Tongue (tissue), 2 donors: ENCODE measurements around the gene RAP1GAP. TPM values are rescaled to one million over a fixed set of nuclear protein-coding genes. Genes with fewer than 3 reads are reported as not detected.
A peak's percentile ranks its signal among the peaks of the same experiment; 100 is the strongest.

Experiments
- DNase-seq: peaks from one replicate; pipeline ENCODE4 v3.0.0-alpha.2; 2015
- total RNA-seq: library from RNA; depleted of rRNA; stranded (reverse); fragments of >200 nt; gene quantifications from one replicate; pipeline ENCODE4 v1.2.3, GENCODE V29; 2014

The RAP1GAP gene
- total RNA-seq, 1 donor from 2014 or later = 2.7 TPM

GRCh38 chr1:21590934-21591333 is 78.2 kb downstream of the RAP1GAP start:
- DNase-seq = no peak

GRCh38 chr1:21590126-21590880 is 78.9 kb downstream of the RAP1GAP start:
- DNase-seq = peak; percentile 43

- DNase-seq = no peak
These were observed 79.5 kb downstream of the RAP1GAP start for GRCh38 chr1:21589618-21590017.

- no peak for DNase-seq
These were observed 81.6 kb downstream of the RAP1GAP start for GRCh38 chr1:21587602-21587953.

DNA sequence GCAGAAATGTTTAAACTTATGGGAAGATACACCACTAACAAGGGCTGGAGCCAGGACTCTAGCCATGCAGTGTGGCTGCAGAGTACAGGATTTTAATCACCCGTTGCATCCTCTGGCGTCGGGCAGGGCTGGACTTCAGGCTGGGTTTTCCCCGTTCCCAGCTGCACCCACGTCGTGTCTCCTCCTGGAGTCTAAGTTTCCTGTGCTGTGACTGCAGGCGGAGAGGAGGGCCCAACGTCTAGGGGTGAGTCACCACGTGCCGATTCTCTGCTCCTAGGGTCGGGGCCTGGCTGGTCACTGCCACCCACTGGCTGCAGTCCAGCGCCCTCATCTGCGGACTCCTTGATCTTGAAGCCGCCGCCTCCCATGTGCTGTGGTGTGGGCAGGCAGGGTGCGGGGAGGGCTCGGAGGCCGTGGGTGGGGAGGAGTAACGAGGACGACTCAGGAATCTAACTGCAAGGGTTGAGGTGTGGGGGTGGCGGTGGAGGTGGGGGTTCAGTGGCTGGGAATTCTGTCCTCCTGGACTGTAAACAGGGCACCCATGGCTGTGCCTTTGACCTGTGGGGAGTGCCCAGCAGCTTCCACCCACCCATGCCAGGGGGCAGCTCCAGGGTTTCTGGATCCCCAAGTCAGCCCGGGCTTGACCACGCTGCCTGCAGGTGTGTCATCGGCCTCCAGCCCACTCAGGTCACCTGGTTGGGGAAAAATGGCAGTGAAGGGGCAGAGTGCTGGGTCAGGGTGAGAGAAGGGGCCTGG is 82.1 kb downstream of the RAP1GAP start:
- DNase-seq = peak; percentile 38

GRCh38 chr1:21586222-21586621 is 82.9 kb downstream of the RAP1GAP start:
- peak; percentile 28 for DNase-seq

GRCh38 chr1:21585037-21585436 is 84.1 kb downstream of the RAP1GAP start:
- no peak for DNase-seq

DNA sequence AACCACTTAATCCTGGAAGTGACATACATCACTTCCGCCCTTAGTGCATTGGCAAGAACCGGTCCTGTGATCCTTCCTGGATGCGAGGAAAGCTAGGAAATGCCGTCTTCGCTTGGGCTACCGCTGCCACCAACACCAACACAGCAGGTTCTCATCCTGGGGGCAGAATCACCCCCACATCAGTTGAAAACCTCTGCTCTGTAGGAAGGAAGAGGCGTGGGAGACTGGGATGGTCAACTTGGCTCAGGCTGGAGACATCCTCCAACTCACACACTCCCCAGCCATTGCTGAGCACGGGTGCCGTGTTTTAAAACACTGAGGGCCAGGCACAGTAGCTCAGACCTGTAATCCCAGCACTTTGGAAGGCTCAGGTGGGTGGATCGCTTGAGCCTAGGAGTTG is 85.1 kb downstream of the RAP1GAP start:
- no peak for DNase-seq

DNA sequence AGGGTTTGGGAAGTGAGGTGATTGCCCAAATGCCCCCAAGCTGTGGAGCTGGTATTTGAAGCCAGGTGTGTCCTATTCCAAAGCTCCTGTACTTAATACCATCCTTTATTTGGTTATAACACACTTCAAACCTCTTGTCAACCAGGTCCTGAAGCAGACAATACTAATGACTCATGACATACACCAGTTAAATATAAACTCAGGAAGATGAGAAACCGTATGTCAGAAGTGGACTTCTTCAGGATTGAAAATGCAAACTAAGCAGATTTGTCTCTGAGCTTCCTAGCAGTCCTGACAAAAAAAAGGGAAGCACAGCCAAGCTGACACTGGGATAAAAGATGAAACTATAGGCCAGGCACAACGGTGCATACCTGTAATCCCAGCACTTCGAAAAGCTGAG is 89.4 kb downstream of the RAP1GAP start:
- no peak for DNase-seq

DNA sequence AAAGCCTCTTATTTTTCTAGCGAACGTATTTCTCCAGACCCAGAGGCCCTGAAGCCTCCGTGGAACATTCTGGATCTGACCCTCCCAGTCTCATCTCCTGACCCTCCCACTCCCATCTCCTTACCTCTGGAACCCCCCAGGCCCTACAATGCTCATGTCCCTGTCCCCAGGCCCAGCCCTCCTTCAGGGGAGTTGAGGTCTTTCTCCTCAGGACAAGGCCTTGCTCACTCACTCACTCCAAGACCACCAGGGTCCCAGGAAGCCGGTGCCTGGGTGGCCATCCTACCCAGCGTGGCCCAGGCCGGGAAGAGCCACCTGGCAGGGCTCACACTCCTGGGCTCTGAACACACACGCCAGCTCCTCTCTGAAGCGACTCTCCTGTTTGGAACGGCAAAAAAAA is 91.2 kb downstream of the RAP1GAP start:
- no peak for DNase-seq

DNA sequence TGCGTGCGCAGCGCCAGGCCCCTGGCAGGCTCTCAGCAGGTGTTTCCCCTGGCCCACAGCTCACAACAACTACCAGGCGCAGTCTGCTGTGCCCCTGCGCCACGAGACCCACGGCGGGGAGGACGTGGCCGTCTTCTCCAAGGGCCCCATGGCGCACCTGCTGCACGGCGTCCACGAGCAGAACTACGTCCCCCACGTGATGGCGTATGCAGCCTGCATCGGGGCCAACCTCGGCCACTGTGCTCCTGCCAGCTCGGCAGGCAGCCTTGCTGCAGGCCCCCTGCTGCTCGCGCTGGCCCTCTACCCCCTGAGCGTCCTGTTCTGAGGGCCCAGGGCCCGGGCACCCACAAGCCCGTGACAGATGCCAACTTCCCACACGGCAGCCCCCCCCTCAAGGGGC is 91.8 kb downstream of the RAP1GAP start:
- DNase-seq = no peak

- DNase-seq = no peak
These were observed 92.4 kb downstream of the RAP1GAP start for GRCh38 chr1:21576798-21577187.

DNA sequence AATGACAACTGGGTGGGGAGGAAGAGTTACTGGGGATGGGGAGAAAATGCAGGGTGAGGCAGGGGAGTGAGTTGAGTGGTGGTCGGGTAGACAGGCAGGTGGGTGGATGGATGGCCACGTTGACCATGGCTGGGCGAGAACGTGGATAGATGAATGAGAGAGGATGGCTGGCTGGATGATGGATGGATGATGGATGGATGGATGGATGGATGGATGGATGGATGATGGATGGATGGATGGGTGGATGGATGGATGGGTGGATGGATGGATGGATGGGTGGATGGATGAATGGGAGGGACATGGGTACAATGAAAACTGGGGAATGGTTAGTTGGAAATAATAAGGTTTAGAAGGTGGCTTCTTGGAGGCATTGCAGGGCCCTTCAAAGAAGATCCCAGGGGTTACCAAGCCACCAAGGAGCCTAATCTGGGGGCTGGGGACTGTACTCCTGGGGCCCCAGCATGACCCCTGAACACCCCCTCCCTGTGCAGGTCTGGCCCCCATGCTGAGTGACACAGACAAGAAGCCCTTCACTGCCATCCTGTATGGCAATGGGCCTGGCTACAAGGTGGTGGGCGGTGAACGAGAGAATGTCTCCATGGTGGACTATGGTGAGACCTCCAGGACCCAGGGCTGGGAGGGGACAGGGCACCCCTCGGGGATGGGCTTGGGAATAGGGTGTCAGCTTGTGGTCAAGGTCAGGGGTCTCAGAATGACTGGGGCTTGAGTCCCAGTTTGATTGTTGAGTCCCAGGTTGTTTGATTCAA is 92.9 kb downstream of the RAP1GAP start:
- DNase-seq = no peak

- DNase-seq = no peak
These were observed 93.7 kb downstream of the RAP1GAP start for GRCh38 chr1:21575351-21575942.

DNA sequence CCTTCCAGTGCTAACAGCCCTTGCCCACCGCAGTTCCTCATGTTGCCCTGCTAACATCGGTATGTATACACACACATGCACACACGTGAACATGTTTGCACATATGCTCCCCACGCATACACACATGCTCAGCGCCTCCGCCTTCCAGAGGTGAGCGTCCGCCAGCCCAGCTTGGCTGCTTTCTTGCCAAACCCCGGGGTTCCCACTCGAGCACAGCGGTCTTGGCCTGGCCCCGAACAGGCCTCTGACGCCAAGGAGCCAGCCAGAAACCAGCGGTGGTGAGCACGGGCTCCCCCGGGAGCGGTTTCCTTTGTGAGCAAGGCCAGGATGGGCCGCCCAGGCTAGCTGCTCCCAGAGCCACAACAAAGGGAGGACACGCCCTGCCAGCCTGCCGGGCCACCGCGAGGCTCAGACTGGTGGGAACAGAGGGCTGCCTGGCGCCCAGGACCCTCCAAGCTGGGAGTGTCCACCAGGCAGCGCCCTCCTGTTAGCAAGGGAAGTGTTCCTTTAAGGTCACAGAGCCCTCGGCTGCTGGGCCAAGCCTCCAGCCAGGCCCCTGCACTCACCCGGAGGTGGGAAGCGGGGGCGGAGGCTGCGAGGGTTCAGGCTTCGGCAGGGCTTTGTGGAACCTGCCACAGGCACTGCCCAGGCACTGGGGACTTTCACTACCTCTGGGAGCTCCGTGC is 94.5 kb downstream of the RAP1GAP start:
- DNase-seq = no peak

GRCh38 chr1:21573971-21574465 is 95.1 kb downstream of the RAP1GAP start:
- peak; percentile 88 for DNase-seq

- no peak for DNase-seq
These were observed 95.7 kb downstream of the RAP1GAP start for GRCh38 chr1:21573475-21573874.

DNA sequence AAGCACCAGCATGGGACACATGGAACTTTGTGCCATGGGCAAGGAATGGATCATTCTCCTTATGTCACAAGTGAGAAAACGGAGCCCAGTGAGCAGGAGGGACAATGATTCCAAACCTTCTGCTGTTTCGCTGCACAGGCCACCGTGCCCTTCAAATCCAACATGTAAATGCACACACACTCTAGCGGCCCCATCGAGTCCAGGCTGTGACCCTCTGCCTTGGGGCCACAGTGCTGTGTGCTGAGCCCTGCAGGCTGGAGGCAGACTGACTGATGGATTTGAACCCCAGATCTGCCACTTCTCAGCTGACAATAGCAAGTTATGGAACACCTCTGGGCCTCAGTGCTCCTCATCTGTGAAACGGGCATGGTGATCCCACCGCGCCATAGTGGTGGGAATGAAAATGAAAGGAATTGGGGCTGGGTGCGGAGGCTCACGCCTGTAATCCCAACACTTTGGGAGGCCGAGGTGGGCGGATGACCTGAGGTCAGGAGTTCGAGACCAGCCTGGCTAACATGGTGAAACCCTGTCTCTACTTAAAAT is 96.4 kb downstream of the RAP1GAP start:
- no peak for DNase-seq

DNA sequence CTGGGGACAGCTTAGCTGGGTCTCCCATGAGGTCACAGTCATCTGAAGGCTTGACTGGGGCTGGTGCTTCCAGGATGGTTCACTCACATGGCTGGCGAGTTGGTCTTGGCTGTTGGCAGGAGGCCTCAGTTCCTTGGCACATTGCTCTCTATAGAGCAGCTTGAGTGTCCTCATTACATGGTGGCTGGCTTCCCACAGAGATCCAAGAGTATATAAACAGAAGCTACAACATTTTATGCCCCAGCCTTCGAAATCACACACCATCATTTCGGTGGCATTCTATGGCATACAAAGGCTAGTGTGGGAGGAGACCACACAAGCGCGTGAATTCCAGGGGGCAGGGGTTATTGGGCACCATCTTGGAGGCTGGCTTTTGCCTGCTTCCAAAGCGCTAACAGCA is 96.9 kb downstream of the RAP1GAP start:
- DNase-seq = no peak

GRCh38 chr1:21570885-21571284 is 98.3 kb downstream of the RAP1GAP start:
- DNase-seq = no peak

DNA sequence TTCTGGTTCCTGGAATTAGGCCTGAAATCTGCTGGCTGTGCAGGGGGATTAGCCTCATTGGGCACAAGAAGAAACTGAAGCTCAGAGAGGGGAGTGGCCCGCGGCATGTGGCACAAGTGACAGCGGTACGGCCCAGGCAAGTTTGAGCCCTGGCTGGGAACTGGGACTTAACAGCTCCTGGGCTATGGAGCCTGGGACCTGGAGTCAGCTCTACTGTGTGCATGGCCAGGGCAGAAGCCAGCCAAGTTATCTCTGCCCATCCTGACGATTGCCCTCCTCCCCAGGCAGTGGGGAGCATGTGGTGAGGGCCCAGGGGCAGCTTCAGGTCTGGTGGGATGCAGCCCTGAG is 98.7 kb downstream of the RAP1GAP start:
- no peak for DNase-seq
